ENCODE data around the gene CPNE7. TPM values are rescaled to one million over a fixed set of nuclear protein-coding genes. Genes with fewer than 3 reads are reported as not detected.
A peak's percentile ranks its signal among the peaks of the same experiment; 100 is the strongest.

Gene CPNE7
- total RNA-seq, 1 experiment from 2014 or later = 40.4 TPM

DNA sequence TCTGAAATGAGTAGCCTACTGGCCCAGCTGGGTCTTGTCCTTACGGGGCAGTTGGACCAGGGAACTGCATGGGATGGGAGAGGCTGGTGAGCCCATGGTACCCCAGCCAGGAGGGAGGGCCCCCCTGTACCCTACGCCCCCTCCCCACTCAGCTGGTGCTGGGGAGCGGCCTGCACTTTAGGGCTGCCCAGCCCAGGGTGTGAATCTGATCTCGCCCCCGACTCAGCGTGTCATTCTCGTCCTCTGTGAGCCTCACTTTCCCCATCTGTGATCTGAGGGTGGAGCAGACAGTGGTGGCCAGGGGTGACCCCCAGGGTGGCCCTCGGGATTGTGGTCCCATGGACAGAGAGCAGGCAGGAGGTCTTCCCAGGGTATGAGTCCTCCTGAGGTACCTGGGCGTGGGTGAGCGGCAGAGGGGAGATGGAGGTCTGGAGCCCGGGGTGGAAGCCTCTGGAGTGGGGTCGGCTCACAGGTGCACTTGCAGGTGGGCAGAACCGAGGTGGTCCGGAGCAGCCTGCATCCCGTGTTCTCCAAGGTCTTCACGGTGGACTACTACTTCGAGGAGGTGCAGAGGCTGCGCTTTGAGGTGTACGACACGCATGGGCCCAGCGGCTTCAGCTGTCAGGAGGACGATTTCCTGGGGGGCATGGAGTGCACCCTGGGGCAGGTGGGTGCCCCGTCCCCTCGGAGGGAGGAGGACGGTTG, 1.6 kb downstream of the CPNE7 start:
- Histone ChIP-seq H3K27me3 (replicated peaks; ENCODE audit: control insufficient read depth, insufficient read depth, low read length) (no peaks in the 10 kb centered on the region), H3K4me3 (ENCODE audit: low read depth, low read length) (peak overlapping the region; percentile 86), H3K4me1 (peaks cover 24% of the 10 kb centered on the region), H3K36me3 (ENCODE audit: control insufficient read depth, insufficient read depth, low read length) (0 out of 2 replicates have a peak, but pooled peaks cover 4% of the 10 kb centered on the region), H3K9me3 (no peaks in the 10 kb centered on the region)
- Mint-ChIP-seq H3K27ac (ENCODE audit: unreplicated experiment) (no peak overlapping the region), H3K9me3 (ENCODE audit: unreplicated experiment) (no peaks in the 10 kb centered on the region), H3K36me3 (ENCODE audit: insufficient read depth, unreplicated experiment) (no peaks in the 10 kb centered on the region), H3K4me1 (ENCODE audit: low read depth, unreplicated experiment) (peaks cover 7% of the 10 kb centered on the region), H3K27me3 (ENCODE audit: insufficient read depth, unreplicated experiment) (no peaks in the 10 kb centered on the region), H3K4me3 (ENCODE audit: unreplicated experiment) (peak overlapping the region; percentile 57)
- CTCF ChIA-PET = no interaction called here
- POLR2A ChIA-PET = interaction anchor here (0.6 kb wide), 1 partner anchor 123 kb away, joined by 4 read pairs; no protein-coding TSS in a partner anchor
- no TSS peak for BruUV-seq (replicated peaks)
- intact Hi-C loops (cut with micrococcal nuclease; ENCODE audit: unreplicated experiment) = no loop called here
- DNase-seq = no peak
- TF ChIP-seq, protein P1, sequence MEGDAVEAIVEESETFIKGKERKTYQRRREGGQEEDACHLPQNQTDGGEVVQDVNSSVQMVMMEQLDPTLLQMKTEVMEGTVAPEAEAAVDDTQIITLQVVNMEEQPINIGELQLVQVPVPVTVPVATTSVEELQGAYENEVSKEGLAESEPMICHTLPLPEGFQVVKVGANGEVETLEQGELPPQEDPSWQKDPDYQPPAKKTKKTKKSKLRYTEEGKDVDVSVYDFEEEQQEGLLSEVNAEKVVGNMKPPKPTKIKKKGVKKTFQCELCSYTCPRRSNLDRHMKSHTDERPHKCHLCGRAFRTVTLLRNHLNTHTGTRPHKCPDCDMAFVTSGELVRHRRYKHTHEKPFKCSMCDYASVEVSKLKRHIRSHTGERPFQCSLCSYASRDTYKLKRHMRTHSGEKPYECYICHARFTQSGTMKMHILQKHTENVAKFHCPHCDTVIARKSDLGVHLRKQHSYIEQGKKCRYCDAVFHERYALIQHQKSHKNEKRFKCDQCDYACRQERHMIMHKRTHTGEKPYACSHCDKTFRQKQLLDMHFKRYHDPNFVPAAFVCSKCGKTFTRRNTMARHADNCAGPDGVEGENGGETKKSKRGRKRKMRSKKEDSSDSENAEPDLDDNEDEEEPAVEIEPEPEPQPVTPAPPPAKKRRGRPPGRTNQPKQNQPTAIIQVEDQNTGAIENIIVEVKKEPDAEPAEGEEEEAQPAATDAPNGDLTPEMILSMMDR (IDR thresholded peaks at IDR 0.05; ENCODE audit: insufficient read depth in 1 of 2, low read depth in 1 of 2, low read length in 1 of 2, severe bottlenecking in 1 of 2, unreplicated experiment in 1 of 2) = no peak

DNA sequence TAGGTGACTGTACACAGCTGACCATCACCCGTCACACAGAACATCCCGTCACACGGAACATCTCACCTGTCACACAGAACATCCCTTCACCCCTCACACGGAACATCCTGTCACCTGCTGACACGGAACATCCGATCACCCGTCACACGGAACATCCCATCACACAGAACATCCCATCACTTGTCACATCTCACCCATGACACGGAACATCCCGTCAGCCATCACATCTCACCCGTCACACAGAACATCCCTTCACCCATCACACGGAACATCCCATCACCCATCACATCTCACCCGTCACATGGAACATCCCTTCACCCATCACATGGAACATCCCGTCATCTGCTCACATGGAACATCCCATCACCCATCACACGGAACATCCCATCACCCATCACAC, 3.8 kb downstream of the CPNE7 start:
- no peak for DNase-seq

DNA sequence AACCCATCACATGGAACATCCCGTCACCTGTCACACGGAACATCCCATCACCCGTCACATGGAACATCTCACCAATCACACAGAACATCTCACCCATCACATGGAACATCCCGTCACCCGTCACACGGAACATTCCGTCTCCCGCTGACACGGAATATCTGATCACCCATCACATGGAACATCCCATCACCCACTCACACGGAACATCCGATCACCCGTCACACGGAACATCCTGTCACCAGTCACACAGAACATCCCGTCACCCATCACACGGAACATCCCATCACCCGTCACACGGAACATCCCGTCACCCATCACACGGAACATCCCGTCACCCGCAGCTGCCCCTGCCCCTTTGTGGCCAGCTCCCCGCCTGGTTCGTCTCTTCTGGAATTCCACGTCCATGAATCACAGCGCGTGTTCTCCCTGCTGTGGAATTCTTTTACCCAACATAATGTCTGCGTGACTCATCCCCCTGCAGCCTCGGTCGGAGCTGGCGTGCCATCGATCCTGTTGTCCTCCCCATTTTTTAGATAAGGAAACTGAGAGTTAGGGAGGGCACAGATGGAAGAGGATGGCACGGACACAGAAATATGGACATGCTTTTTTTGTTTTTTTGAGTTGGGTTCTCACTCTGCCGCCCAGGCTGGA, 5.6 kb downstream of the CPNE7 start:
- ChIA-PET POLR2A (no interaction called here), CTCF (no interaction called here)
- H3K36me3 ChIP-seq (ENCODE audit: control insufficient read depth, insufficient read depth, low read length) = peaks cover 4% of the 10 kb centered on the region
- no peak for DNase-seq
- TSS peak; percentile 14 for BruUV-seq (replicated peaks)
- Mint-ChIP-seq H3K4me1 (ENCODE audit: low read depth, unreplicated experiment) (no peaks in the 10 kb centered on the region), H3K27me3 (ENCODE audit: insufficient read depth, unreplicated experiment) (no peaks in the 10 kb centered on the region), H3K36me3 (ENCODE audit: insufficient read depth, unreplicated experiment) (peaks cover 24% of the 10 kb centered on the region), H3K4me3 (ENCODE audit: unreplicated experiment) (no peak overlapping the region), H3K27ac (ENCODE audit: unreplicated experiment) (no peak overlapping the region), H3K9me3 (ENCODE audit: unreplicated experiment) (no peaks in the 10 kb centered on the region)
- no peak overlapping the region for H3K4me3 ChIP-seq (ENCODE audit: low read depth, low read length)
- intact Hi-C loops (cut with micrococcal nuclease; ENCODE audit: unreplicated experiment) = no loop called here
- H3K27me3 ChIP-seq (replicated peaks; ENCODE audit: control insufficient read depth, insufficient read depth, low read length) = no peaks in the 10 kb centered on the region
- no peaks in the 10 kb centered on the region for H3K4me1 ChIP-seq
- no peaks in the 10 kb centered on the region for H3K9me3 ChIP-seq
- TF ChIP-seq, protein P1 (IDR thresholded peaks at IDR 0.05; ENCODE audit: insufficient read depth in 1 of 2, low read depth in 1 of 2, low read length in 1 of 2, severe bottlenecking in 1 of 2, unreplicated experiment in 1 of 2) = no peak

More for the DNA sequence above, 3.8 kb downstream of the CPNE7 start:
- TF ChIP-seq, protein P1 (IDR thresholded peaks at IDR 0.05; ENCODE audit: insufficient read depth in 1 of 2, low read depth in 1 of 2, low read length in 1 of 2, severe bottlenecking in 1 of 2, unreplicated experiment in 1 of 2) = no peak
- POLR2A ChIA-PET = no interaction called here
- H3K9me3 ChIP-seq = no peaks in the 10 kb centered on the region
- Mint-ChIP-seq H3K4me1 (ENCODE audit: low read depth, unreplicated experiment) (no peaks in the 10 kb centered on the region), H3K9me3 (ENCODE audit: unreplicated experiment) (no peaks in the 10 kb centered on the region), H3K4me3 (ENCODE audit: unreplicated experiment) (no peak overlapping the region), H3K36me3 (ENCODE audit: insufficient read depth, unreplicated experiment) (peaks cover 8% of the 10 kb centered on the region), H3K27ac (ENCODE audit: unreplicated experiment) (no peak overlapping the region), H3K27me3 (ENCODE audit: insufficient read depth, unreplicated experiment) (no peaks in the 10 kb centered on the region)
- H3K36me3 ChIP-seq (ENCODE audit: control insufficient read depth, insufficient read depth, low read length) = peaks cover 4% of the 10 kb centered on the region; the same call in 1 of the 2 replicates
- intact Hi-C loops (cut with micrococcal nuclease; ENCODE audit: unreplicated experiment) = no loop called here
- no peak overlapping the region for H3K4me3 ChIP-seq (ENCODE audit: low read depth, low read length)
- CTCF ChIA-PET = no interaction called here
- BruUV-seq (replicated peaks) = no TSS peak
- H3K27me3 ChIP-seq (replicated peaks; ENCODE audit: control insufficient read depth, insufficient read depth, low read length) = no peaks in the 10 kb centered on the region
- peaks cover 10% of the 10 kb centered on the region for H3K4me1 ChIP-seq

Data from Caco-2 (cell line).